Activated naive CD8-positive, alpha-beta T cell treated with anti-CD3 and anti-CD28 coated beads for 36 hours (primary cell): ENCODE results near the gene MYO3A. TPM values are rescaled to one million over a fixed set of nuclear protein-coding genes. Genes with fewer than 3 reads are reported as not detected.
"Not testable (repeated sequence)": the region's sequence is repeated elsewhere in the genome, so short reads cannot be mapped to it uniquely, and the experiment has no call there.

Source experiments
- DNase-seq: peaks from one replicate; pipeline ENCODE4 v3.0.0; 2021
- H3K27ac Mint-ChIP-seq: one replicate; pipeline ENCODE4 v1.8.0; 2022; ENCODE audit warnings: mild to moderate bottlenecking, moderate library complexity, mixed read lengths
- H3K27me3 Mint-ChIP-seq: one replicate; pipeline ENCODE4 v1.8.0; 2022; ENCODE audit warnings: mild to moderate bottlenecking, mixed read lengths
- H3K36me3 Mint-ChIP-seq: one replicate; pipeline ENCODE4 v1.8.0; 2021; ENCODE audit warnings: mild to moderate bottlenecking, mixed read lengths
- H3K4me1 Mint-ChIP-seq: one replicate; pipeline ENCODE4 v1.8.0; 2021; ENCODE audit warnings: mixed read lengths
- H3K4me3 Mint-ChIP-seq: one replicate; pipeline ENCODE4 v1.8.0; 2022; ENCODE audit warnings: mild to moderate bottlenecking, moderate library complexity, mixed read lengths
- H3K9me3 Mint-ChIP-seq: one replicate; pipeline ENCODE4 v1.8.0; 2022; ENCODE audit warnings: mixed read lengths
- total RNA-seq, 2 experiments: library from RNA; stranded (reverse); gene quantifications; one replicate each; pipeline ENCODE4 v1.2.3, GENCODE V29; 2021

Gene MYO3A
- total RNA-seq, 2 experiments from 2014 or later = 0.74 TPM; not detected in 1

DNA sequence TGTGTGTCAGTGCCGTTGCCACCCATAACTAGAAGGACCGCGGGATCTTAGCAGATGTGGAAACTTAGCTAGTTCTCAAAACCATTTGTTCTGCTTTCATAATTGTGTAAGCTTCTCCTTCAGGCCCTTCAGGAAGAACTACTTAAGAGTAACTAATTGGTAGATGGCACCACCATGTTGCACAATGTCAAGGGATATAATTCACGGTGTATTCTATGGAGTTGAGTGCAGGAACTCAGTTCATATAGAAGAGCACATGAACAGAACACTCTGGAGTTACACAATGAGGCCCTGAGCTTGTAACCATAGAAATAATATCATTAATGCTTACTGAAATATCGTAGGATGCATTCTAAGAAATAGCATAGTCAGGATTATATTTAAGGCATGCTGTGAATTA lies 156.0 kb downstream of the MYO3A start:
- no peaks in the 10 kb centered on the region for H3K36me3 Mint-ChIP-seq
- H3K27me3 Mint-ChIP-seq = peaks cover 14% of the 10 kb centered on the region
- DNase-seq = no peak
- no peaks in the 10 kb centered on the region for H3K9me3 Mint-ChIP-seq
- no peaks in the 10 kb centered on the region for H3K4me1 Mint-ChIP-seq
- H3K27ac Mint-ChIP-seq = no peak overlapping the region
- H3K4me3 Mint-ChIP-seq = no peak overlapping the region

GRCh38 chr10:26090762-26091161 lies 156.7 kb downstream of the MYO3A start:
- DNase-seq = no peak
- Mint-ChIP-seq H3K36me3 (no peaks in the 10 kb centered on the region), H3K9me3 (no peaks in the 10 kb centered on the region), H3K4me3 (no peak overlapping the region), H3K27ac (no peak overlapping the region), H3K27me3 (peaks cover 11% of the 10 kb centered on the region), H3K4me1 (no peaks in the 10 kb centered on the region)

DNA sequence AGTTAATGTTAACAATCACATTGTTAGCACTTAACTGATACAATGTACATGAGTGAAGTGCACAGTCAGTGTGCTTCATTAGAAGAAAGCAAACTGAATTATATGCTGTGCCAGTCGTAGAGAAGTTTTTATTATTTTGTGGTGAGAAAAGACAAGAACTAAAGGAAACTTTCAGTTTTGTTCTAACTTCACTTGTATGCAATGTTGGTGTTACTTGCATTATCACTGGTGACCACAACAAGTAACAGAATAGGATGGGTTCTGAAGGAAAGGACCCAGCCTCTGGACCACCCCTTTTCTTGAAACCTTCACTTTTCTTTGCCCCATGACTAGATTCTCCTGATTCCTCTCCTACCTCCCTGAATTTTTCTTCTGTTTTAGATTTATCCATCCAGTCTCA lies 159.2 kb downstream of the MYO3A start:
- Mint-ChIP-seq H3K4me3 (no peak overlapping the region), H3K27ac (no peak overlapping the region), H3K4me1 (no peaks in the 10 kb centered on the region), H3K27me3 (no peaks in the 10 kb centered on the region), H3K36me3 (no peaks in the 10 kb centered on the region), H3K9me3 (no peaks in the 10 kb centered on the region)
- DNase-seq = no peak

- DNase-seq = no peak
- no peak overlapping the region for H3K4me3 Mint-ChIP-seq
- peaks cover 6% of the 10 kb centered on the region for H3K9me3 Mint-ChIP-seq
- no peaks in the 10 kb centered on the region for H3K4me1 Mint-ChIP-seq
- peaks cover 4% of the 10 kb centered on the region for H3K27me3 Mint-ChIP-seq
- H3K36me3 Mint-ChIP-seq = no peaks in the 10 kb centered on the region
- H3K27ac Mint-ChIP-seq = no peak overlapping the region
Observed at GRCh38 chr10:26095781-26096180, 161.8 kb downstream of the MYO3A start.

- H3K27me3 Mint-ChIP-seq, H3K27ac Mint-ChIP-seq, H3K36me3 Mint-ChIP-seq, H3K4me3 Mint-ChIP-seq, DNase-seq, H3K4me1 Mint-ChIP-seq: not testable (repeated sequence)
- H3K9me3 Mint-ChIP-seq = peaks cover 14% of the 10 kb centered on the region
Observed at GRCh38 chr10:26097549-26097948, 163.5 kb downstream of the MYO3A start.

DNA sequence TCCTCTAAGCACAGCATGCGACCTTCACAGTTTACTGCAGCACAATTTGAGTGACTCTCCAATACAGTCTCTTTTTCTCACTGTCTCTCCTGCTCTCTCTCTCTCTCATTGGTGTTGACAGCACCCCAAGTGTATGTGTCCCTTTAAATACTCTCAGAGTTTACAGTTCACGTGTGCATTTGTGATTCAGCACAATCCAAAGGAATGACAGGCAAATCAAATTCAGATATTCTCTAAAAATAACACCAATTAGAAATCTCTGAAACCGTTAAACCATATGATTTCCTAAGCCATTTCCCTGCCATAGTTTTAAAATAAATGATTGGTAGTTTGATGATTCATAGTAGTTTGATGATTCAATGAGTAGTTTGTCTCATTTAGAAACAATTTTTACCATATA lies 178.5 kb downstream of the MYO3A start:
- Mint-ChIP-seq H3K4me1 (no peaks in the 10 kb centered on the region), H3K27ac (no peak overlapping the region), H3K36me3 (no peaks in the 10 kb centered on the region), H3K9me3 (no peaks in the 10 kb centered on the region), H3K4me3 (no peak overlapping the region), H3K27me3 (peaks cover 18% of the 10 kb centered on the region)
- no peak for DNase-seq

- DNase-seq = no peak
- H3K9me3 Mint-ChIP-seq = peaks cover 8% of the 10 kb centered on the region
- no peak overlapping the region for H3K4me3 Mint-ChIP-seq
- H3K36me3 Mint-ChIP-seq = no peaks in the 10 kb centered on the region
- no peak overlapping the region for H3K27ac Mint-ChIP-seq
- no peaks in the 10 kb centered on the region for H3K4me1 Mint-ChIP-seq
- H3K27me3 Mint-ChIP-seq = peaks cover 9% of the 10 kb centered on the region
Observed at GRCh38 chr10:26138613-26139012, 204.6 kb downstream of the MYO3A start.

DNA sequence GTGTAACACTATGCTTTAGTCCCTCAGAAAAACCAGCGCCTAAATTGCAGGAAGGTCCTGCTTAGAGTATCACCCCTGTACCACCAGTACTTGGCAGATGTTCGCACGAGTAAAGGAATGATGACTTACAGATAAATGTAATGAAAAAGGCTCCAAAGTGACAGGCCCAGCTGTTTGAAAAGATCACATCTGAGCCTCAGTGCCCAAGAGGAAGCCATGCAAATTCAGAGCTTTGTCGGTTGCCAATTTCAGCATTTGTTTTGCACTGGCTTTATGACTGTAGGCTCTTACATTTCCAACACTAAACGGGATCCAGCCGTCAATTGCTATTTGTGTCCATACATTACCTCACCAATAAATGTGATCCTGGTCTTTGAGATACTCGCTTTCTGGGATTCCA lies 222.0 kb downstream of the MYO3A start:
- Mint-ChIP-seq H3K27ac (no peak overlapping the region), H3K36me3 (no peaks in the 10 kb centered on the region), H3K4me3 (no peak overlapping the region), H3K9me3 (peaks cover 3% of the 10 kb centered on the region), H3K4me1 (no peaks in the 10 kb centered on the region), H3K27me3 (peaks cover 20% of the 10 kb centered on the region)
- no peak for DNase-seq

DNA sequence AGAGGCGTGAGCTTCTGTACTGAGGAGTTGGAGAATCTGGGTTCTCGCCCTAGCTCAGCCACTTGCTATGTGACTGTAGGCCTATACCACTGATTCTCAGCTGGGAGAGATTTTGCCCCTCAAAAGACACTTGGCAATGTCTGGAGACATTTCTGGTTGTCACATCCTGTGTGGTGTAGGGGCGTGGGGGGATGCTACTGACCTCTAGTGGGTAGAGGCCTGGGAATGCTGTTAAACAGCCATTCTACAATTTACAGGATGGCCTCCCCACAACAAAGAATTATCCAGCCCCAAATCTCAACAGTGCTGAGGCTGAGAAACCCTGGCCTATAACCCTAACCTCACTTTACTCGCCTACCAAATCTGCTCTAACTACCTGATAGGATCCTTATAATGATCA lies 223.7 kb downstream of the MYO3A start:
- Mint-ChIP-seq H3K4me3 (no peak overlapping the region), H3K36me3 (no peaks in the 10 kb centered on the region), H3K27ac (no peak overlapping the region), H3K4me1 (no peaks in the 10 kb centered on the region), H3K9me3 (no peaks in the 10 kb centered on the region), H3K27me3 (peaks cover 10% of the 10 kb centered on the region)
- DNase-seq = no peak

GRCh38 chr10:26169466-26169865 lies 235.4 kb downstream of the MYO3A start:
- Mint-ChIP-seq H3K9me3 (no peaks in the 10 kb centered on the region), H3K27ac (no peak overlapping the region), H3K36me3 (no peaks in the 10 kb centered on the region), H3K27me3 (peaks cover 14% of the 10 kb centered on the region), H3K4me3 (no peak overlapping the region), H3K4me1 (no peaks in the 10 kb centered on the region)
- no peak for DNase-seq

GRCh38 chr10:26172131-26172530 lies 238.1 kb downstream of the MYO3A start:
- Mint-ChIP-seq H3K9me3 (no peaks in the 10 kb centered on the region), H3K4me1 (no peaks in the 10 kb centered on the region), H3K27me3 (peaks cover 22% of the 10 kb centered on the region), H3K27ac (no peak overlapping the region), H3K36me3 (no peaks in the 10 kb centered on the region), H3K4me3 (no peak overlapping the region)
- no peak for DNase-seq

DNA sequence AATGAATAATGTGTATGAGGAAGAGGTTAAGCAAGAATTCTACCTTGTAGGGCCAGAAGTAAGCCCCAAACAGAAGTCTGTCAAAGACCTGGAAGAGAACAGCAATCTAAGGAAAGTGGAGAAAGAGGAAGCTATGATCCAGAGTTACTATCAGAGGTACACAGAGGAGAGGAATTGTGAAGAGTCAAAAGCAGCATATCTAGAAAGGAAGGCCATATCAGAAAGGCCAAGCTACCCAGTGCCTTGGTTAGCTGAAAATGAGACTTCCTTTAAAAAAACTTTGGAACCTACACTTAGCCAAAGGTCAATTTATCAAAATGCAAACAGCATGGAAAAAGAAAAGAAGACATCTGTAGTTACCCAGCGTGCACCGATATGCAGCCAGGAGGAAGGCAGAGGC lies 239.8 kb downstream of the MYO3A start:
- Mint-ChIP-seq H3K9me3 (no peaks in the 10 kb centered on the region), H3K4me1 (no peaks in the 10 kb centered on the region), H3K27me3 (peaks cover 28% of the 10 kb centered on the region), H3K36me3 (no peaks in the 10 kb centered on the region), H3K27ac (no peak overlapping the region), H3K4me3 (no peak overlapping the region)
- DNase-seq = no peak

DNA sequence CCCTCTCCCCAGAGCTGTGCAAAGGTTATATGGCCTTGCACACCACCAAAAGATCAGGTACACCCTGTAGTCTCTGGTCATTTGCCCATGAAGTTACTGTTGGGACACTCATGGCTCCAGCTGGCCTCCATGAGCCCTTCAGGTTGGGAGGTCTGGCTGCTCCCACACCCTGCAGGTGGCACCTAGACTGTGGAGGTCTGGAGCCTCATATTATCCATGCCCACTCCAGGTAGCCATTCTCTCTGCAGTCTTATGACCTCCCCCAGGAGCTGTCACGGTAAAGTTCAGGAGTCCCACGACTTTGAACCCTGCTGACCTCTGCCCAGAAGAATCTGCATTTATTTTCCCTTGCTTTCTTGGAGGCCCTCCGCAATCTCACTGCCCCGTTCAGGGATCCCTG lies 243.3 kb downstream of the MYO3A start:
- H3K27ac Mint-ChIP-seq = no peak overlapping the region
- H3K36me3 Mint-ChIP-seq = no peaks in the 10 kb centered on the region
- no peak overlapping the region for H3K4me3 Mint-ChIP-seq
- no peak for DNase-seq
- no peaks in the 10 kb centered on the region for H3K9me3 Mint-ChIP-seq
- peaks cover 25% of the 10 kb centered on the region for H3K27me3 Mint-ChIP-seq
- H3K4me1 Mint-ChIP-seq = no peaks in the 10 kb centered on the region

DNA sequence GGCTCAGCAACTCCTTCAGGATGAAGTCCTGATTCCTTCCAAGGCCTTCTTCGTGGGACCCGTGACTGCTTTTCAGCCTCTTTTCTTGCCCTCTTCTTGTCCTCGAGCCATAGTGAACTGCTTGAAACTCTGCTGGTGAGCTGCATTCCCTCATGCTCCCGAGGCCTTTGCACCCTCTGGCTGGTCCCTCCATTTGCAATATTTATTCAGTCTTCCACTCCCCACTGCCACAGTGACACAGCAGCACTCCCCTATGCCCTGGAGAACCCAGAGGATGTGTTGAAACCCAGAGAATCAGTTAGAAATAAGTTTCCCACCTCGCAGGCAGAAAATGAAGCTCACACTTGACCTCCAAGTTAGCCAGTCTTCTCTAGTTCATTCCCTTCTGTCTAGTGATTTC lies 260.2 kb downstream of the MYO3A start:
- no peak for DNase-seq
- Mint-ChIP-seq H3K27ac (no peak overlapping the region), H3K9me3 (peaks cover 4% of the 10 kb centered on the region), H3K27me3 (peaks cover 10% of the 10 kb centered on the region), H3K4me3 (no peak overlapping the region), H3K4me1 (peaks cover 2% of the 10 kb centered on the region), H3K36me3 (no peaks in the 10 kb centered on the region)

DNA sequence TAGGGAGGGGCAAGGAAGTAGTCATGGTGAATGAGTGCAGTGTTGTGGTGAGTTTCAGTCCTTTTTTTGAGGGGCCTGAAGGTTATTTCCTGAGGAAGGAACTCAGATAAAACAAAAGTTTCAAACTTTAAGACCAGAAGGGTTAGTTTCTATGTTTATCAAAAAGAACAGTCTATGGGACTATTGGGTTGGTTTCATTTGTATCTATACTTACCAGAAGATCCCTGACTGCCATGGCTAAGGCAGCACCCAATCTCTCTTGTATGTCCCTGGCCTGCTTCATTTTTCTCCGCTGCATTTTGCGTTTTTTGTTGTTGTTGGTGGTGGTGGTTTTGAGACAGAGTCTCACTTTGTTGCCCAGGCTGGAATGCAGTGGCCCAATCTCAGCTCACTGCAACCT lies 263.2 kb downstream of the MYO3A start:
- Mint-ChIP-seq H3K4me3 (no peak overlapping the region), H3K36me3 (no peaks in the 10 kb centered on the region), H3K27me3 (peaks cover 5% of the 10 kb centered on the region), H3K27ac (no peak overlapping the region), H3K4me1 (peaks cover 2% of the 10 kb centered on the region), H3K9me3 (peaks cover 4% of the 10 kb centered on the region)
- no peak for DNase-seq

GRCh38 chr10:26198119-26198518 lies 264.1 kb downstream of the MYO3A start:
- Mint-ChIP-seq H3K4me1 (peaks cover 2% of the 10 kb centered on the region), H3K36me3 (no peaks in the 10 kb centered on the region), H3K4me3 (no peak overlapping the region), H3K27me3 (peaks cover 5% of the 10 kb centered on the region), H3K27ac (no peak overlapping the region), H3K9me3 (peaks cover 4% of the 10 kb centered on the region)
- no peak for DNase-seq

GRCh38 chr10:26199841-26200240 lies 265.8 kb downstream of the MYO3A start:
- no peak overlapping the region for H3K27ac Mint-ChIP-seq
- peaks cover 4% of the 10 kb centered on the region for H3K9me3 Mint-ChIP-seq
- peaks cover 5% of the 10 kb centered on the region for H3K27me3 Mint-ChIP-seq
- no peak overlapping the region for H3K4me3 Mint-ChIP-seq
- no peaks in the 10 kb centered on the region for H3K36me3 Mint-ChIP-seq
- DNase-seq = no peak
- H3K4me1 Mint-ChIP-seq = peaks cover 2% of the 10 kb centered on the region
